ENCODE data around the gene SCN9A. TPM values are rescaled to one million over a fixed set of nuclear protein-coding genes. Genes with fewer than 3 reads are reported as not detected.
A peak's percentile ranks its signal among the peaks of the same experiment; 100 is the strongest.

The SCN9A gene
- total RNA-seq, 1 experiment from 2014 or later, result 3.4 TPM

- no peaks in the 10 kb centered on the region for H3K4me1 ChIP-seq (replicated peaks; ENCODE audit: insufficient read depth)
Measured at GRCh38 chr2:166418853-166419615, 43.3 kb upstream of the SCN9A start.

GRCh38 chr2:166417669-166418068, 41.9 kb upstream of the SCN9A start:
- Histone ChIP-seq H4K20me1 (ENCODE audit: insufficient read depth) (no peaks in the 10 kb centered on the region), H3K27me3 (ENCODE audit: insufficient read depth, low read depth) (no peaks in the 10 kb centered on the region), H3K27ac (no peak overlapping the region), H3K9me3 (ENCODE audit: insufficient read depth, low read depth) (no peaks in the 10 kb centered on the region), H3K9me2 (ENCODE audit: insufficient read depth) (no peaks in the 10 kb centered on the region), H3F3A (ENCODE audit: insufficient read depth, low read depth) (no peaks in the 10 kb centered on the region), H3K4me2 (no peak overlapping the region), H3K79me2 (ENCODE audit: low read depth) (no peaks in the 10 kb centered on the region), H3K4me1 (replicated peaks; ENCODE audit: insufficient read depth) (no peaks in the 10 kb centered on the region), H2AFZ (no peak overlapping the region), H3K36me3 (ENCODE audit: low read depth) (no peaks in the 10 kb centered on the region), H3K4me3 (no peak overlapping the region)
- BruUV-seq (replicated peaks), result no TSS peak
- DNase-seq, result no peak
- ChIA-PET POLR2A (ENCODE audit: unreplicated experiment) (no interaction called here), CTCF (interaction anchor here (0.6 kb wide), 1 partner anchor 239 kb away, joined by 3 read pairs; no protein-coding TSS in a partner anchor)
- TF ChIP-seq CTCF (conservative IDR thresholded peaks at IDR 0.05), result no peak
- no peak for TF ChIP-seq EZH2 (IDR thresholded peaks at IDR 0.05; ENCODE audit: low read depth)
- intact Hi-C loops (cut with micrococcal nuclease; ENCODE audit: unreplicated experiment), result loop anchor here (2.0 kb wide), 1 partner anchor 465 kb away; the partner anchor contains the start of gene TTC21B

More at GRCh38 chr2:166418853-166419615, 43.3 kb upstream of the SCN9A start:
- BruUV-seq (replicated peaks), result no TSS peak
- intact Hi-C loops (cut with micrococcal nuclease; ENCODE audit: unreplicated experiment), result loop anchor here (1.0 to 2.0 kb wide), 2 partner anchors 240 to 466 kb away; partner anchors contain the start of gene TTC21B
- no peak for DNase-seq
- TF ChIP-seq CTCF (conservative IDR thresholded peaks at IDR 0.05) (no peak), EZH2 (IDR thresholded peaks at IDR 0.05; ENCODE audit: low read depth) (no peak)
- H2AFZ ChIP-seq, result 0 out of 2 replicates have a peak overlapping the region, but pooled peaks have one; percentile 68
- ChIA-PET POLR2A (ENCODE audit: unreplicated experiment) (no interaction called here), CTCF (interaction anchor here (0.6 to 0.9 kb wide), 2 partner anchors 58 to 1680 kb away, joined by 3 to 4 read pairs; no protein-coding TSS in a partner anchor)
- H3K79me2 ChIP-seq (ENCODE audit: low read depth), result no peaks in the 10 kb centered on the region
- H3K36me3 ChIP-seq (ENCODE audit: low read depth), result no peaks in the 10 kb centered on the region
- H3K4me3 ChIP-seq, result no peak overlapping the region
- no peaks in the 10 kb centered on the region for H3F3A ChIP-seq (ENCODE audit: insufficient read depth, low read depth)
- no peak overlapping the region for H3K4me2 ChIP-seq
- H3K9me3 ChIP-seq (ENCODE audit: insufficient read depth, low read depth), result no peaks in the 10 kb centered on the region
- H3K9me2 ChIP-seq (ENCODE audit: insufficient read depth), result no peaks in the 10 kb centered on the region
- H4K20me1 ChIP-seq (ENCODE audit: insufficient read depth), result no peaks in the 10 kb centered on the region
- no peak overlapping the region for H3K27ac ChIP-seq
- no peaks in the 10 kb centered on the region for H3K27me3 ChIP-seq (ENCODE audit: insufficient read depth, low read depth)

GRCh38 chr2:166413255-166413654, 37.5 kb upstream of the SCN9A start:
- CTCF ChIA-PET, result no interaction called here
- intact Hi-C loops (cut with micrococcal nuclease; ENCODE audit: unreplicated experiment), result no loop called here
- TF ChIP-seq CTCF (conservative IDR thresholded peaks at IDR 0.05) (no peak), EZH2 (IDR thresholded peaks at IDR 0.05; ENCODE audit: low read depth) (no peak)

More at GRCh38 chr2:166413255-166413654, 37.5 kb upstream of the SCN9A start:
- Histone ChIP-seq H4K20me1 (ENCODE audit: insufficient read depth) (no peaks in the 10 kb centered on the region), H3K4me3 (no peak overlapping the region), H3K4me1 (replicated peaks; ENCODE audit: insufficient read depth) (no peaks in the 10 kb centered on the region), H3K9me2 (ENCODE audit: insufficient read depth) (no peaks in the 10 kb centered on the region), H3K79me2 (ENCODE audit: low read depth) (no peaks in the 10 kb centered on the region), H2AFZ (no peak overlapping the region), H3F3A (ENCODE audit: insufficient read depth, low read depth) (no peaks in the 10 kb centered on the region), H3K36me3 (ENCODE audit: low read depth) (no peaks in the 10 kb centered on the region), H3K4me2 (no peak overlapping the region), H3K9me3 (ENCODE audit: insufficient read depth, low read depth) (no peaks in the 10 kb centered on the region), H3K27me3 (ENCODE audit: insufficient read depth, low read depth) (no peaks in the 10 kb centered on the region), H3K27ac (no peak overlapping the region)
- no TSS peak for BruUV-seq (replicated peaks)
- POLR2A ChIA-PET (ENCODE audit: unreplicated experiment), result no interaction called here
- no peak for DNase-seq

All from PC-9 (cell line).